Measurements from ENCODE around the gene ANO7. TPM values are rescaled to one million over a fixed set of nuclear protein-coding genes. Genes with fewer than 3 reads are reported as not detected.

The ANO7 gene
- total and polyA plus RNA-seq, 2 of the 13 experiments (the other 11 are each of a cell fraction or from before 2014, with no cell fraction given): 4.1 to 4.9 TPM

DNA sequence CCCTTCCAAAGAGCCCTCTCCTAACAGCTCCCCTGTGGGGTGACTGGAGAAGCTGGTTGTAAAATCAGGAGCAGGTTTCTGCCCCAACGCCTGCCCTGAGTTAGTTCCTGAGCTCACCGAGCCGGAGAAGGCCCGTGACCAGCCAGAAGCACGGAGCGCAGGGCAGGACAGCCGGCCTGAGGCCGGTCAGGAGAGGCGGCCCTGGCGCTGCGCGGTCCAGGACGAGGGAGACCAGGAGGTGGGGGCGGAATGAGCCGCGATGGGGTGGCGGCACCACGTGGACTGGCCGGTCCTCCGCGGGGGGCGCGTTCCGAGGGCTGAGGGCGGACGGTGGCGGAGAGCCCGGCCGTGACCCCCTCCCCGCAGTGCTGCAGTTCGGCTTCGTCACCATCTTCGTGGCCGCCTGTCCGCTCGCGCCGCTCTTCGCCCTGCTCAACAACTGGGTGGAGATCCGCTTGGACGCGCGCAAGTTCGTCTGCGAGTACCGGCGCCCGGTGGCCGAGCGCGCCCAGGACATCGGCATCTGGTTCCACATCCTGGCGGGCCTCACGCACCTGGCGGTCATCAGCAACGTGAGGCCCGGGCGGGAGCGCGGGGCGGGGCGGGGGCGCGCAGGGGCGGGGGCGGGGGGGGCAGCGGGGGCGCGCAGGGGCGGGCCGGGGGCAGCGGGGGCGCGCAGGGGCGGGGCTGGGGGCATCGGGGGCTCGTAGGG lies 29.0 kb downstream of the ANO7 start (continued):
- TF ChIP-seq SP5 (CRISPR knock-in tag; IDR thresholded peaks at IDR 0.05; ENCODE audit: borderline replicate concordance, low read depth) (no peak), FLYWCH1 (CRISPR knock-in tag; IDR thresholded peaks at IDR 0.05) (no peak), BRD4 (CRISPR knock-in tag; IDR thresholded peaks at IDR 0.05) (peak; percentile 81), EHMT2 (IDR thresholded peaks at IDR 0.05; ENCODE audit: borderline replicate concordance, low read depth, low read length) (no peak), HOXA5 (CRISPR knock-in tag; IDR thresholded peaks at IDR 0.05) (peak; percentile 94; the same call in 1 of the 2 replicates), MTA3 (CRISPR knock-in tag; IDR thresholded peaks at IDR 0.05) (no peak), ZNF75D (CRISPR knock-in tag; IDR thresholded peaks at IDR 0.05; ENCODE audit: borderline replicate concordance) (no peak), SP1 (IDR thresholded peaks at IDR 0.05) (no peak), SP1 (CRISPR knock-in tag; IDR thresholded peaks at IDR 0.05) (peak; percentile 9; the same call in 1 of the 2 replicates), ZNF660 (CRISPR knock-in tag; IDR thresholded peaks at IDR 0.05; ENCODE audit: borderline replicate concordance, low read depth) (no peak; the same call in 1 of the 2 replicates), SMC3 (IDR thresholded peaks at IDR 0.05; ENCODE audit: low read length) (no peak), ZNF777 (CRISPR knock-in tag; IDR thresholded peaks at IDR 0.05) (peak; percentile 6; the same call in 1 of the 2 replicates), IKZF1 (IDR thresholded peaks at IDR 0.05) (no peak), STAG1 (CRISPR knock-in tag; IDR thresholded peaks at IDR 0.05) (peak; percentile 35), SRF (IDR thresholded peaks at IDR 0.05; ENCODE audit: low read depth, low read length) (no peak)
- TF ChIP-seq, protein P1, sequence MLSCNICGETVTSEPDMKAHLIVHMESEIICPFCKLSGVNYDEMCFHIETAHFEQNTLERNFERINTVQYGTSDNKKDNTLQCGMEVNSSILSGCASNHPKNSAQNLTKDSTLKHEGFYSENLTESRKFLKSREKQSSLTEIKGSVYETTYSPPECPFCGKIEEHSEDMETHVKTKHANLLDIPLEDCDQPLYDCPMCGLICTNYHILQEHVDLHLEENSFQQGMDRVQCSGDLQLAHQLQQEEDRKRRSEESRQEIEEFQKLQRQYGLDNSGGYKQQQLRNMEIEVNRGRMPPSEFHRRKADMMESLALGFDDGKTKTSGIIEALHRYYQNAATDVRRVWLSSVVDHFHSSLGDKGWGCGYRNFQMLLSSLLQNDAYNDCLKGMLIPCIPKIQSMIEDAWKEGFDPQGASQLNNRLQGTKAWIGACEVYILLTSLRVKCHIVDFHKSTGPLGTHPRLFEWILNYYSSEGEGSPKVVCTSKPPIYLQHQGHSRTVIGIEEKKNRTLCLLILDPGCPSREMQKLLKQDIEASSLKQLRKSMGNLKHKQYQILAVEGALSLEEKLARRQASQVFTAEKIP (CRISPR knock-in tag; IDR thresholded peaks at IDR 0.05; ENCODE audit: borderline replicate concordance): no peak
- TF ChIP-seq, protein P2, sequence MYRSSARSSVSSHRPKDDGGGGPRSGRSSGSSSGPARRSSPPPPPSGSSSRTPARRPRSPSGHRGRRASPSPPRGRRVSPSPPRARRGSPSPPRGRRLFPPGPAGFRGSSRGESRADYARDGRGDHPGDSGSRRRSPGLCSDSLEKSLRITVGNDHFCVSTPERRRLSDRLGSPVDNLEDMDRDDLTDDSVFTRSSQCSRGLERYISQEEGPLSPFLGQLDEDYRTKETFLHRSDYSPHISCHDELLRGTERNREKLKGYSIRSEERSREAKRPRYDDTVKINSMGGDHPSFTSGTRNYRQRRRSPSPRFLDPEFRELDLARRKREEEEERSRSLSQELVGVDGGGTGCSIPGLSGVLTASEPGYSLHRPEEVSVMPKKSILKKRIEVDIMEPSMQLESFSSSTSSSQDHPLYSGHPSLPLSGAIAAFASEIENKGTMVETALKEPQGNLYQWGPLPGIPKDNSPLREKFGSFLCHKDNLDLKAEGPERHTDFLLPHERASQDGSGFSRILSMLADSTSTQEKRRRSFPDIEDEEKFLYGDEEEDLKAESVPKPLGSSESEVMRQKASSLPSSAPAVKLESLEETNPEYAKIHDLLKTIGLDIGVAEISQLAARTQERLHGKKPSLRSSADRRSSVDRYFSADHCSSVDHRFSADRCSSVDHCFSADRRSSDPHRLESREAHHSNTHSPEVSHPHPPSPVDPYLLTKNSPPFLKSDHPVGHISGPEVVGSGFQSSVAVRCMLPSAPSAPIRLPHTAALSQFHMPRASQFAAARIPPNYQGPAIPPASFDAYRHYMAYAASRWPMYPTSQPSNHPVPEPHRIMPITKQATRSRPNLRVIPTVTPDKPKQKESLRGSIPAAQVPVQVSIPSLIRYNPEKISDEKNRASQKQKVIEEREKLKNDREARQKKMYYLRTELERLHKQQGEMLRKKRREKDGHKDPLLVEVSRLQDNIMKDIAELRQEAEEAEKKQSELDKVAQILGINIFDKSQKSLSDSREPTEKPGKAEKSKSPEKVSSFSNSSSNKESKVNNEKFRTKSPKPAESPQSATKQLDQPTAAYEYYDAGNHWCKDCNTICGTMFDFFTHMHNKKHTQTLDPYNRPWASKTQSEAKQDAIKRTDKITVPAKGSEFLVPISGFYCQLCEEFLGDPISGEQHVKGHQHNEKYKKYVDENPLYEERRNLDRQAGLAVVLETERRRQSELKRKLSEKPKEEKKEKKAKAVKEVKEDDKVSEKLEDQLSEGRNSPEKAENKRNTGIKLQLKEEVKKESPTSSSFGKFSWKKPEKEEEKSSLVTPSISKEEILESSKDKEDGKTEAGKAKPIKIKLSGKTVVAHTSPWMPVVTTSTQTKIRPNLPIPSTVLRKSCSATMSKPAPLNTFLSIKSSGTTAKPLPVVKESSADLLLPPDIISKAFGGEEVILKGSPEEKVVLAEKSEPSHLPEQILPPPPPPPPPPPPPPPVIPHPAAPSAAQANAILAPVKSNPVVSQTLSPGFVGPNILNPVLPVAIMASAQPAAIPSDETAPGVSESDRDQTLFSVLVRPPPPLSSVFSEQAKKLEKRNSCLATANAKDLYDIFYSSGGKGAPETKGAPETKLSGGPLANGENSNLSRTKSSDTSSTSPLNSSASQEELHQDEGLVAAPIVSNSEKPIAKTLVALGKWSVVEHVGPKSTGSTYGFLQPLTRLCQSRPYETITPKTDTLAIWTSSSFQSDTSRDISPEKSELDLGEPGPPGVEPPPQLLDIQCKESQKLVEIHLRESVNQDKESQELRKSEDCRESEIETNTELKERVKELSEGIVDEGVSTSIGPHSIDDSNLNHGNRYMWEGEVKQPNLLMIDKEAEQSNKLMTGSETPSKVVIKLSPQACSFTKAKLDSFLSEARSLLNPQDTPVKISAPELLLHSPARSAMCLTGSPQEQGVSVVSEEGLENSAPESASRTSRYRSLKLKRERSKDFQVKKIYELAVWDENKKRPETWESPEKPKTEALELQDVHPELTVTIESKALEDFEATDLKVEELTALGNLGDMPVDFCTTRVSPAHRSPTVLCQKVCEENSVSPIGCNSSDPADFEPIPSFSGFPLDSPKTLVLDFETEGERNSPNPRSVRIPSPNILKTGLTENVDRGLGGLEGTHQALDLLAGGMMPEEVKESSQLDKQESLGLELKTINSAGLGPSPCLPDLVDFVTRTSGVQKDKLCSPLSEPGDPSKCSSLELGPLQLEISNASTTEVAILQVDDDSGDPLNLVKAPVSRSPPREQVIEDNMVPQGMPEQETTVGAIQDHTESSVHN (CRISPR knock-in tag; IDR thresholded peaks at IDR 0.05): no peak; the same call in 1 of the 2 replicates
- TF ChIP-seq, protein P3, sequence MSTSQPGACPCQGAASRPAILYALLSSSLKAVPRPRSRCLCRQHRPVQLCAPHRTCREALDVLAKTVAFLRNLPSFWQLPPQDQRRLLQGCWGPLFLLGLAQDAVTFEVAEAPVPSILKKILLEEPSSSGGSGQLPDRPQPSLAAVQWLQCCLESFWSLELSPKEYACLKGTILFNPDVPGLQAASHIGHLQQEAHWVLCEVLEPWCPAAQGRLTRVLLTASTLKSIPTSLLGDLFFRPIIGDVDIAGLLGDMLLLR (CRISPR knock-in tag; IDR thresholded peaks at IDR 0.05): peak; percentile 96
- TF ChIP-seq, protein P4, sequence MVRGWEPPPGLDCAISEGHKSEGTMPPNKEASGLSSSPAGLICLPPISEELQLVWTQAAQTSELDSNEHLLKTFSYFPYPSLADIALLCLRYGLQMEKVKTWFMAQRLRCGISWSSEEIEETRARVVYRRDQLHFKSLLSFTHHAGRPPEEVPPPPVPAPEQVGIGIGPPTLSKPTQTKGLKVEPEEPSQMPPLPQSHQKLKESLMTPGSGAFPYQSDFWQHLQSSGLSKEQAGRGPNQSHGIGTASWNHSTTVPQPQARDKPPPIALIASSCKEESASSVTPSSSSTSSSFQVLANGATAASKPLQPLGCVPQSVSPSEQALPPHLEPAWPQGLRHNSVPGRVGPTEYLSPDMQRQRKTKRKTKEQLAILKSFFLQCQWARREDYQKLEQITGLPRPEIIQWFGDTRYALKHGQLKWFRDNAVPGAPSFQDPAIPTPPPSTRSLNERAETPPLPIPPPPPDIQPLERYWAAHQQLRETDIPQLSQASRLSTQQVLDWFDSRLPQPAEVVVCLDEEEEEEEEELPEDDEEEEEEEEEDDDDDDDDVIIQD (CRISPR knock-in tag; IDR thresholded peaks at IDR 0.05; ENCODE audit: low read depth): 0 out of 2 replicates have a peak, but pooled peaks have one; percentile 49
